Measurements from ENCODE around the gene TIGD3. TPM values are rescaled to one million over a fixed set of nuclear protein-coding genes. Genes with fewer than 3 reads are reported as not detected.

TIGD3 gene
- total and polyA plus RNA-seq, 2 donors (not counting 3 experiments of a cell fraction or from before 2014, with no cell fraction given): 0.18 to 0.27 TPM

GRCh38 chr11:65401073-65401802, 46.7 kb downstream of the TIGD3 start:
- ChIA-PET POLR2A (no interaction called here), CTCF (interaction anchor here (0.6 to 1.3 kb wide), 2 partner anchors 19 to 107 kb away, joined by 3 read pairs; no protein-coding TSS in a partner anchor)
- no peaks in the 10 kb centered on the region for H3K4me1 ChIP-seq (ENCODE audit: control insufficient read depth, extremely low read depth, insufficient read depth, low read length)
- H3K9me3 ChIP-seq (replicated peaks; ENCODE audit: control insufficient read depth, insufficient read depth, low read length): no peaks in the 10 kb centered on the region
- no peaks in the 10 kb centered on the region for H3K9me1 ChIP-seq (replicated peaks; ENCODE audit: control insufficient read depth, extremely low read depth, insufficient read depth, low read length)
- no peaks in the 10 kb centered on the region for H3K27me3 ChIP-seq (ENCODE audit: control insufficient read depth in 2 of 2, insufficient read depth in 2 of 2, low read length in 2 of 2)
- no peaks in the 10 kb centered on the region for H4K20me1 ChIP-seq (replicated peaks; ENCODE audit: control insufficient read depth, extremely low read depth, insufficient read depth, low read length)
- no peak for FAIRE-seq
- peaks cover 16 to 55% of the 10 kb centered on the region in 2 experiments for H3K36me3 ChIP-seq (ENCODE audit: control insufficient read depth in 2 of 2, extremely low read depth in 1 of 2, insufficient read depth in 2 of 2, low read length in 2 of 2)
- BruUV-seq (replicated peaks): no TSS peak
- TF ChIP-seq FOS (IDR thresholded peaks at IDR 0.05; ENCODE audit: borderline replicate concordance, insufficient read depth, low read length) (no peak), EZH2 (IDR thresholded peaks at IDR 0.05; ENCODE audit: borderline replicate concordance, low read depth, low read length, severe bottlenecking) (no peak), POLR2AphosphoS5 (IDR thresholded peaks at IDR 0.05; ENCODE audit: insufficient read depth, low read depth, low read length) (no peak), POLR2A (IDR thresholded peaks at IDR 0.05; ENCODE audit: low read depth, low read length) (no peak), CTCF (IDR thresholded peaks at IDR 0.05; ENCODE audit: extremely low read depth in 1 of 2, insufficient read depth in 1 of 2, low read depth in 1 of 2, low read length in 2 of 2) (no peak), GATA2 (IDR thresholded peaks at IDR 0.05; ENCODE audit: insufficient read depth, insufficient read length, low read depth, low read length) (no peak), MYC (IDR thresholded peaks at IDR 0.05; ENCODE audit: low read depth, low read length) (no peak), JUN (IDR thresholded peaks at IDR 0.05; ENCODE audit: borderline replicate concordance, insufficient read depth, insufficient read length, low read depth) (no peak)
- TF ChIP-seq, protein P1, sequence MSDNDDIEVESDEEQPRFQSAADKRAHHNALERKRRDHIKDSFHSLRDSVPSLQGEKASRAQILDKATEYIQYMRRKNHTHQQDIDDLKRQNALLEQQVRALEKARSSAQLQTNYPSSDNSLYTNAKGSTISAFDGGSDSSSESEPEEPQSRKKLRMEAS (IDR thresholded peaks at IDR 0.05; ENCODE audit: insufficient read depth, insufficient read length): no peak
- no peak overlapping the region for H3K4me3 ChIP-seq (replicated peaks in 1 of 3; ENCODE audit: insufficient read depth in 1 of 3, low read depth in 1 of 3, low read length in 3 of 3)
- H3K79me2 ChIP-seq (ENCODE audit: control insufficient read depth, insufficient read depth, low read length): peaks cover 2% of the 10 kb centered on the region
- no peak for DNase-seq (ENCODE audit: low read depth, low spot score)
- H3K27ac ChIP-seq (ENCODE audit: insufficient read depth, low read depth, low read length): no peak overlapping the region
- H2AFZ ChIP-seq (ENCODE audit: low read depth, low read length): no peak overlapping the region
- H3K4me2 ChIP-seq (ENCODE audit: insufficient read depth, low read length): no peak overlapping the region
- H3K9ac ChIP-seq (replicated peaks; ENCODE audit: extremely low read depth, insufficient read depth, low read length): no peak overlapping the region
- dilution Hi-C loops (cut with MboI; ENCODE audit: extremely low pct_ligation_motif_present, low sequenced_read_pairs) (no loop called here), intact Hi-C loops (cut with micrococcal nuclease) (no loop called here)

Measured in endothelial cell of umbilical vein (primary cell).